GM12878 (cell line): ENCODE data around the gene ITGA11. TPM values are rescaled to one million over a fixed set of nuclear protein-coding genes. Genes with fewer than 3 reads are reported as not detected.

Experiments used
- ATF2 ChIP-seq: IDR thresholded peaks from 2 replicates; pipeline ENCODE4 v1.6.1; 2012; ENCODE audit warnings: low read length, inconsistent platforms
- ATF7 ChIP-seq: fragments of 450-650 bp; IDR thresholded peaks from 2 replicates; pipeline ENCODE4 v1.6.1; 2016; ENCODE audit warnings: low read depth, mild to moderate bottlenecking
- BCLAF1 ChIP-seq: fragments of 450-650 bp; IDR thresholded peaks from 2 replicates; pipeline ENCODE4 v1.6.1; 2017; ENCODE audit warnings: antibody characterized with exemption, mild to moderate bottlenecking, moderate library complexity
- CEBPB ChIP-seq, 2 experiments: fragments of 150-350 bp in 1 of 2; IDR thresholded peaks; 2 replicates each; pipeline ENCODE4 v1.6.1; 2012 to 2014; ENCODE audit warnings: low read depth in 2 of 2, low read length in 2 of 2, borderline replicate concordance in 1 of 2, inconsistent platforms in 1 of 2
- CHD1 ChIP-seq: IDR thresholded peaks from 2 replicates; pipeline ENCODE4 v1.6.1; 2012; ENCODE audit warnings: low read depth, low read length, improper control_type of control experiment
- CREM ChIP-seq: IDR thresholded peaks from 2 replicates; pipeline ENCODE4 v1.6.1; 2014; ENCODE audit warnings: antibody characterized with exemption, low read depth
- ETV6 ChIP-seq, 2 experiments: fragments of 450-650 bp in 1 of 2; IDR thresholded peaks in 1 of 2; conservative IDR thresholded peaks in 1 of 2; 2 replicates each; pipeline ENCODE4 v1.6.1; 2014; ENCODE audit warnings: antibody characterized with exemption in 1 of 2, borderline replicate concordance in 1 of 2, low read depth in 1 of 2, mild to moderate bottlenecking in 1 of 2, moderate library complexity in 1 of 2
- EZH2 ChIP-seq: IDR thresholded peaks from 2 replicates; pipeline ENCODE4 v1.6.1; 2012; ENCODE audit warnings: low read depth, mild to moderate bottlenecking, control low read depth, inconsistent platforms, low read length, borderline replicate concordance; ENCODE audit not compliant: control insufficient read depth
- GABPA ChIP-seq: IDR thresholded peaks from 2 replicates; pipeline ENCODE4 v1.6.1; 2014; ENCODE audit warnings: antibody characterized with exemption, low read depth, mild to moderate bottlenecking, inconsistent platforms
- IRF4 ChIP-seq: IDR thresholded peaks from 2 replicates; pipeline ENCODE4 v1.6.1; 2011; ENCODE audit warnings: low read depth, low read length
- KAT2A ChIP-seq: conservative IDR thresholded peaks from 2 replicates; pipeline ENCODE4 v1.6.1; 2011; ENCODE audit warnings: low read depth, low read length; ENCODE audit not compliant: control insufficient read depth
- LARP7 ChIP-seq: fragments of 450-650 bp; IDR thresholded peaks from 2 replicates; pipeline ENCODE4 v1.6.1; 2017; ENCODE audit warnings: mild to moderate bottlenecking
- MEF2A ChIP-seq: IDR thresholded peaks from 2 replicates; pipeline ENCODE4 v1.6.1; 2011; ENCODE audit warnings: low read depth, mild to moderate bottlenecking, low read length, moderate library complexity; ENCODE audit not compliant: insufficient read depth
- MEF2B ChIP-seq: fragments of 450-650 bp; IDR thresholded peaks from 2 replicates; pipeline ENCODE4 v1.6.1; 2018; ENCODE audit warnings: mild to moderate bottlenecking, moderate library complexity; ENCODE audit not compliant: partially characterized antibody, poor library complexity, severe bottlenecking
- MYC ChIP-seq: IDR thresholded peaks from 2 replicates; pipeline ENCODE4 v1.6.1; 2011; ENCODE audit warnings: mild to moderate bottlenecking, low read length, moderate library complexity, inconsistent platforms; ENCODE audit not compliant: insufficient read depth, insufficient replicate concordance, insufficient read length, severe bottlenecking
- RELB ChIP-seq: fragments of 450-650 bp; IDR thresholded peaks from 2 replicates; pipeline ENCODE4 v1.6.1; 2017; ENCODE audit warnings: low read depth, mild to moderate bottlenecking, moderate library complexity
- SKIL ChIP-seq: fragments of 450-650 bp; IDR thresholded peaks from 2 replicates; pipeline ENCODE4 v1.6.1; 2017; ENCODE audit warnings: mild to moderate bottlenecking, low read depth, inconsistent platforms; ENCODE audit not compliant: poor library complexity, severe bottlenecking
- ZBED1 ChIP-seq: IDR thresholded peaks from 2 replicates; pipeline ENCODE4 v1.6.1; 2016; ENCODE audit warnings: borderline replicate concordance
- ZSCAN29 ChIP-seq: fragments of 450-650 bp; IDR thresholded peaks from 2 replicates; pipeline ENCODE4 v1.6.1; 2017; ENCODE audit warnings: mild to moderate bottlenecking, moderate library complexity
- polyA plus RNA-seq, 11 experiments: library from polyadenylated mRNA; depleted of rRNA in 4 of 11; unstranded in 6 of 11; stranded (reverse) in 5 of 11; fragments of >200 nt; fragmentation: Nextera tagmentation in 4 of 11; fragmentation: Illumina TruSeq in 1 of 11; extraction: Ambion mirVana in 4 of 11; extraction: Trizol in 1 of 11; gene quantifications; 1 replicate in 1 of 11; 2 replicates in 10 of 11; pipeline versions ENCODE4 v1.2.1 to v1.2.3, GENCODE V29; 2011 to 2016; ENCODE audit warnings: inconsistent platforms in 2 of 11, missing spikeins in 2 of 11, low read depth in 1 of 11
- total RNA-seq, 4 experiments: library from RNA; depleted of rRNA in 3 of 4; stranded (reverse); fragments of >200 nt in 3 of 4; fragmentation: Illumina TruSeq in 1 of 4; extraction: Trizol in 1 of 4; gene quantifications; 2 replicates each; pipeline versions ENCODE4 v1.2.1 to v1.2.3, GENCODE V29; 2013 to 2021
- TF ChIP-seq, protein P1 (sequence below): IDR thresholded peaks from 2 replicates; pipeline ENCODE4 v1.6.1; 2011; ENCODE audit warnings: borderline replicate concordance, low read depth, mild to moderate bottlenecking, moderate library complexity, low read length; ENCODE audit not compliant: insufficient read depth, poor library complexity, severe bottlenecking

Gene ITGA11
- total and polyA plus RNA-seq, 10 of the 15 experiments (the other 5 are each of a cell fraction or from before 2014, with no cell fraction given), result under 0.01 to 0.36 (median 0.13) TPM; not detected in 1

DNA sequence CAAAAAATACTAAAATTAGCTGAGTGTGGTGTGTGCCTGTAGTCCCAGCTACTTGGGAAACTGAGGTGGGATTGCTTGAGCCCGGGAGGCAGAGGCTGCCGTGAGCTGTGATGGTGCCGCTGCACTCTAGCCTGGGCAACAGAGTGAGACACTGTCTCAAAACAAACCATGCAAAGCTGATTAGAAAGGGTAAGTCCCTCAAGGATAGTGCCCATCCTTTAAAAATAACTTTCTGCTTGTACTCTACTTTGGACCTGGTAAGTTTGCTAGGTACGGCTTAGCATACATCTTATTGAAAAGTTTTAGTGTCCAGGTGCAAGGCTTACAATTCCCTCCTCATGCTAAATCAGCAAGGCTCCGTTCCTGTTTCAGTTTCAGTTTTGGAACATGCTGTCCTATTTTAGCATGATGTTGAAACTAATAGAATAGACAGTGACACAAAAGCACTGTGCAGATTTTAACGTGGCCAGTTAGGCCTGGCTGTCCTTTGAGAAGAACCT is 133.0 kb downstream of the ITGA11 start (continued):
- TF ChIP-seq ATF2 (no peak; the same call in 1 of the 2 replicates), ETV6 (conservative IDR thresholded peaks at IDR 0.05 in 1 of 2, IDR thresholded peaks at IDR 0.05 in 1 of 2; ENCODE audit: borderline replicate concordance in 1 of 2, low read depth in 1 of 2) (no peak), BCLAF1 (no peak), EZH2 (no peak), ATF7 (no peak), LARP7 (no peak), CHD1 (no peak), KAT2A (no peak), IRF4 (peak; percentile 69; the same call in 1 of the 2 replicates), MEF2A (peak; percentile 73), ZSCAN29 (no peak), MEF2B (peak; percentile 33), SKIL (peak; percentile 53), CREM (no peak), ZBED1 (no peak), GABPA (no peak), MYC (no peak), CEBPB (IDR thresholded peaks at IDR 0.05; ENCODE audit: borderline replicate concordance in 1 of 2, low read depth in 2 of 2, low read length in 2 of 2) (no peak), RELB (peak; percentile 48; the same call in 1 of the 2 replicates)
- TF ChIP-seq, protein P1, sequence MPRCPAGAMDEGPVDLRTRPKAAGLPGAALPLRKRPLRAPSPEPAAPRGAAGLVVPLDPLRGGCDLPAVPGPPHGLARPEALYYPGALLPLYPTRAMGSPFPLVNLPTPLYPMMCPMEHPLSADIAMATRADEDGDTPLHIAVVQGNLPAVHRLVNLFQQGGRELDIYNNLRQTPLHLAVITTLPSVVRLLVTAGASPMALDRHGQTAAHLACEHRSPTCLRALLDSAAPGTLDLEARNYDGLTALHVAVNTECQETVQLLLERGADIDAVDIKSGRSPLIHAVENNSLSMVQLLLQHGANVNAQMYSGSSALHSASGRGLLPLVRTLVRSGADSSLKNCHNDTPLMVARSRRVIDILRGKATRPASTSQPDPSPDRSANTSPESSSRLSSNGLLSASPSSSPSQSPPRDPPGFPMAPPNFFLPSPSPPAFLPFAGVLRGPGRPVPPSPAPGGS, result peak; percentile 20
